LHCN-M2 (cell line): Measurements from ENCODE around the gene LAMB4. TPM values are rescaled to one million over a fixed set of nuclear protein-coding genes. Genes with fewer than 3 reads are reported as not detected.

Experiments used
- DNase-seq: peaks from one replicate; pipeline ENCODE4 v3.0.0-alpha.2; 2012; ENCODE audit warnings: low read depth
- total RNA-seq: library from RNA; depleted of rRNA; stranded (reverse); fragments of >200 nt; gene quantifications from 2 replicates; pipeline ENCODE4 v1.2.3, GENCODE V29; 2014

Gene LAMB4
- total RNA-seq, 1 experiment from 2014 or later, result not detected

DNA sequence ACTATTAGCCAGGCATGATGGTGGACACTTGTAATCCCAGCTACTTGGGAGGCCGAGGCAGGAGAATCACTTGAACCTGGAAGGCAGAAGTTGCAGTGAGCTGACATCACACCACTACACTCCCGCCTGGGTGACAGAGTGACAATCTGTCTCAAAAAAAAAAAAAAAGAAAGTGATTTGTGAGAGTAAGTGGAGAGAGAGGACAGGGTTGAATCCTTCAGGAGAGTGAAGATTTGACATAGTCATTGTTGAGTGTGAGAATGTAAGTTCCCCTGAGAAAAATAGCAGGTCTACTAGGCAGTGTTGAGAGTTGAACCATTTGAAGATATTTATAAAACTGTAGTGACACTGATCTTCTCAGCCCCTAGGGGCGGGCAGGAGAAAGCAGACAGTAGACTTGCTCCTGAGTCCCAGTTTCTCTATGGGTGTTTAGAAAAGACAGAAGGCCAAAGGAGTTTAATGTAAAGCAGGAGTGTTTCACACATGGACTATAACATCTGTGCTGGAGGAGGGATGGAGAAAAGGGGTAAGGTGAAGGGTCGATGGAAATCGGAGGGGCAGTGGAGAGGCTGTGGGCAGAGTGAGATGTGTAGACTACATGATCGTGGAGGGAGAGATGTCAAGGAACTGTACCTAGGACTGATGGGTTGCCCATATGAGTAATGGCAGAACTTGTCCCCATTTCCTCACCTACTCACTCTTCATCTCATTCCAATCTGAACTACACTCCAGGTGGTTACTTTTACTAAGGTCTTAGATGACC, 13.7 kb upstream of the LAMB4 start:
- no peak for DNase-seq

DNA sequence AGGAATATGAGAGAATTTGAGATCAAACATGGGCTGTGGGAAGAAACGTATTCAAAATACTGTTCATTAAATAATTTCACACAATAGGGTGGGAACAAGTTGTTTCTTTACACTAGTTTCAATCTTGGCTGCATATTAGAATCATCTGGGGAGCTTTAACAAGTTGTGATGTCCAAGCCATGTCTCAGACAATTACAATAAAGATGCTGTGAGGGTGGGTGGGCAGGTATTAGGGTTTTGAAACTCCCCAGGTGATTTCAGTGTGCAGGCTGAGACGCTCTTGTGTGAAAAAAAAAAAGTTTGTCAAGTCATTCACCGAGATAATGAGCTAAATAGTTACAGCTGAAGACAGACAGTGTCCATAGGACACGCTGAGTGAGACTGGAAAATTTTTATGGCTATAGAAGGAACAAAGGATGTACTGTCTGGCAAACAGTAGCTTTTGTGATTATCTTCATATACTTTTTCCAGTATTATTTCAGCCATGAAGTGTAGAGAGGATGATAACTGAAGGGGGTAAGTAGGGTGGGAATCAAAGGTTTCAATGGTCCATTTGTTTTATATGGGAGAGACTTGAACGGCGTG, 12.6 kb upstream of the LAMB4 start:
- no peak for DNase-seq

DNA sequence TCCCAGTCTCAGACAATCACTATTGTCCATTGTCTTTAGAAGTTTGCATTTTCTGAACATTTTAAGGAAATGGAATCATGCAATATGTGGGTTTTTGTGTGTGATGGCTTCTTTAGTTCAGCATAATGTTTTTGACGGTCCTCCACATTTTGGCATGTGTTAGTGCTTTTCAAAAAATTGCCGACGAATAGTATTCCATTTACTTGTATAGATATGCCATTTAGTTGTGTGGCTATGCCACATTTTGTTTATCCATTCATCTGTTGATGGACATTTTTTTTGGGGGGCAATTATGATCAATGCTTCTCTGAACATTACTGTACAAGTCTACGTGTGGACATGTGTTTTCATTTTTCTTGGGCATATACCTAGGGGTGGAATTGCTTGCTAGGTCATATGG, 12.0 kb upstream of the LAMB4 start:
- DNase-seq, result no peak

DNA sequence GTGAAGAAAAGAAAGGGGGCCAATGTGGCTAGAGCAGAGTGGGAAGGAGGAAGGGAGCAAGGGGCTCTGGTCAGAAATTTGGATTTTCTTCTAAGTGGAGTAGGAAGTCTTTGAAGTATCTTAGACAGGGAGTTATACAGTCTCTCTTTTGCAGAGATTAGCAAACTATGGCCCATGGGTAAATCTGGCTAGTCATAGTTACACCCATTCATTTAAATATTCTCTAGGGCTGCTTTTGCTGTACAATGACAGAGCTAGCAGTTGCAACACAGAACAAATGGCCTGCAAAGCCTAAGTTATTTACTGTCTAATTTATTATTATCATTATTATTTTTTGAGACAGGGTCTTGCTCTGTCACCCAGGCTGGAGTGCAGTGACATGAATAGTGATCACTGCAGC, 10.5 kb upstream of the LAMB4 start:
- DNase-seq, result no peak

DNA sequence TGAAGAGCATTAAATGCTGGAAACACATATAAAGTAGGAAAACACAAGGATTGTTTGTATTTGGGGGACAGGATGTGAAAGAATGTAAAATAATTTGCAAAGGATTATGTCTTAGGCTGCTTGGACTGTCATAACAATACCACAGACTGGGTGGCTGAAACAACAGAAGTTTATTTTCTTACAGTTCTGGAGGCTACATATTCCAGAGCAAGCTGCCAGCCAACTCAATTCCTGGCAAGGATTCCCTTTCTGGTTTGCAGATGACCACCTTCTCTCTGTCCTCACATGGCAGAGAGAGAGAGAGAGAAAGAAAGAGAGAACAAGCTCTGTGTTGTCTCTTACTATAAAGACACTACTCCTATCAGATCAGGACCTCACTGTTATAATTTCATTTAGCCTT, 8.8 kb upstream of the LAMB4 start:
- peak; percentile 36 for DNase-seq

DNA sequence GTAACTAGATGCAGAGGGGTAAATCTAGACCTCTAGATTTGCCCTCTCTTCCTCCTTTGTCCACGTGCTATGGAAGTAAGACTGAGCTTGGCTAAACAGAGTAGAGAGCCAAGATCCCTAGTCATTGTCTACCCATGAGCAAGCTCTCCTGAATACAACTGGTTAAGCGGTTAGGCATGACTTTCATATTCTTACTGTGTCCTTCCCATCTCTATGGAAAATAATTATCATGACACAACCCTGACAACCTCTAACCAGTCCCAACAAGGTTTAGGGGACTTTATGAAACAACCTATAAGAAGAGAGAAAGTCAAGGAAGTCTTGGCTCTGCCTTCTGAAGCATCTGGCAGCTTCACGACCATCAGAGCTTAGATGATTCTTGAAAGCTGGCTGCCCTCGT, 7.8 kb upstream of the LAMB4 start:
- DNase-seq, result no peak

DNA sequence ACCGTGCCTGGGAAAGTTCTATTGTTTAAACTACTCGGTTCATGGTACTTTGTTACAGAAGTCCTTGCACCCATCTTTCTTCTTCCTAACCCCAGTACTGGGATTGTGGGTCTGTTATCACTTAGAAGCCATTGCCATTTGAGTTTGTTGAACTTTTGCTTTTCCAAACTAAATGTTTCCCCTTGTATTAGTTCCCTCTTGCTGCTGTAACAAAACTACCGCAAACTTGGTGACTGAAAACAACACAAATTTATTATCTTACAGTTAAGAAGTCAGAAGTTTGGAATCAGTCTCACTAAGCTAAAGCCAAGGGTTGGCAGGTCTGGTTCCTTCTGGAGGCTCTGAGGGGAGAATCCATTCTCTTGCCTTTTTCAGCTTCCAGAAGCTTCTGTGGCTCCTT, 6.9 kb upstream of the LAMB4 start:
- no peak for DNase-seq

DNA sequence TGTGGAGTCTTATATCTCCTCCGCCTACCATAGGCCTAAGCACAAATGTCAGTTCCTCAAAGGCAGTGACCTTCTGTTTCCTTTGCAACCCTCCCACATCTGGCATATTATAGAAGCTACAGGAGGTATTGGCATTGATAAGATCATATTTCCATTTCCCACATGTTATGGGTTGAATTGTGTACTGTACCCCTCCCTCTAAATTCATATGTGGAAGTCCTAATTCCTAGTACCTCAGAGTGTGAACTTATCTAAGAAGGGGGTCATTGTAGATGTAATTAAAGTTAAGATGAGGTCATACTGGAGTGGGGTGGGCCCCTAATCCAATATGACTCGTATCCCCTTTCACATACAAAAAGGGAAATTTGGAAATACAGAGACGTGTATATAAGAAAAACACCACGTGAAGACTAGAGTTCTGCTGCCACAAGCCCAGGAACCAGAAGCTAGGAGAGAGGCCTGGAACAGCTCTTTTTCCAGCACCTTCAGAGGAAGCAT, 6.1 kb upstream of the LAMB4 start:
- DNase-seq, result no peak

DNA sequence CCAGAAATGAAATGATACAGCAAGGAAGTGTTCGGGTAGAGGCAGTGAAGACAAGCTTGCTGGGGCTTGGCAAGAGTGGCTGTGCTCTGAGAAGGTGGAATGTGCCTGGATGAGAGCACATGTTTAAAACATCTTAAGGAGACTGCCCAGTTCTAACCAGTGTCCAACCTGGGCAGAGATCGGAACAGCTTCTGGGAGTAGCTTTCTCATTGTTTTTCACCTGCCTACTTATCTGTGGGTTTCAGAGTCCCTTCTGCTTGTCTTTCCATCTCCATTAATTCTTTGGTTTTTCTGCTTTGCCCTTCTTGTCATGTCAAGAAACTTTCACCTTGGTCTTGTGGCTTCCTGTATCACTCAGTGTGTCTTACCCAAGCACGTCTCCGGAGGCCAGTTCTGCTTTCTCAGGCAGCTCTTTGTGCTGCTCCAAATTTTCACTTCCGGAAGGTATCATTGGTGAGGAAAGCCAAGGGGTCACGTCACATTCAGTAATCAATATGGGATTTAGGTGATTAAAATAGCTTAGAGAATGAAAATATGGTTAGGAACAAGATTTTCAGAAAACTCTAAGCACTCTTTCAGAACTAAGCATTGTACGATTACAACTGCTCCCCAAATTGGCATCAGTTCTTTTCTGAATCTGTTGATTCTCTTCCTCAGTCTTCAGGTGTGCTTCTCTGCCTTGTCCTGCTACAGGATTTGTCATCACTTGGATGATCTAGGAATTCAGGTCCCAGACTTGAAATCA, 5.5 kb upstream of the LAMB4 start:
- no peak for DNase-seq

DNA sequence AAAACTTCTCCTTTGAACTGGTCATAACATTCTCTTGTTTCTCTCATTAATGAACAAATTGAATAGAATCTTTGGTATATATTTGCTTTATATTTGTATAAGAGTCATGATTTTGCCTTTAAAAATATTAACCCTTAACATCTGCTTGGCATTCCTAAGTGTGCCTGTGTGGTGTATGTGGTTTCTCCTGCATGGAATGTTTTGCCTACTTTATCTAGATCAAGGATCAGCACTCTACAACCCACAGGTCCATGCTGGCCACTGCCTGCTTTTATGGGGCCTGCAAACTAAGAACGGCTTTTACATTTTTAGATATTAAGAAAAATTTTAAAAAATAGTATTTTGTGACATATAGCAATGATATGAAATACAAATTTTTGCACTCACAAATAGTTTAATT, 4.3 kb upstream of the LAMB4 start:
- DNase-seq, result no peak

DNA sequence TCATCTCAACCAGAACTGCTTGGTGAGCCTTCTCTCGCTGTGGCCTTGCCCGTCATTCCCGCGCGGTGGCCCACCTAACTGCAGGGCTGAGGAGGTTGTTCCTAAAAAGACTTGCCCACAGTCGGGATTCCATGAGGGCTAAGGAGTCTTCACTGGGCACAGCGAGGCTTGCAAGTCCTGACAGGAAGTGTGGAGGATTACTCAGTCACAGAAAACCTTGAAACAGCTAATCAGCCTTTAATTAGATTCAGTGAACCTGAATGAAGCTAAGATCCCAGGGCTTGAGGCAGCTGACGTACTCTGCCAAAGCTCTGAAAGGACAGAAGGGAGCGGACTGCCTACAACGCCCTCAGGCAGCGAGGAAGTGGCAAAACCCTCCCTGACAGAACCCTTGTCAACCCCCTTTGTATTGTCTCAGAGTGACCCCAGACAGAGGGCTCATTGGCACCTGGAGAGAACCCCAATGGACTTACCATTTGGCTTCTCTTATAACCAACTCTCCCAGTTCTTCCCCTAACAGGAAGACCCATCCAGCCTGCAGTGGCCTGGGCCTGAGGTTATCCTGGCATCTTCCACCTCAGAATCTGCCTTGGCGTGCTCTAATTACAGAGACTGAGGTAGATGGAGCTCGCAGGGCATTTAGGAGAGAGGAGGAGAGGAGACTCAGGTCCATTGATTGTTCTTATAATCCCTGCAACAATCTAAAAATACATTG, 2.5 kb upstream of the LAMB4 start:
- DNase-seq, result no peak

DNA sequence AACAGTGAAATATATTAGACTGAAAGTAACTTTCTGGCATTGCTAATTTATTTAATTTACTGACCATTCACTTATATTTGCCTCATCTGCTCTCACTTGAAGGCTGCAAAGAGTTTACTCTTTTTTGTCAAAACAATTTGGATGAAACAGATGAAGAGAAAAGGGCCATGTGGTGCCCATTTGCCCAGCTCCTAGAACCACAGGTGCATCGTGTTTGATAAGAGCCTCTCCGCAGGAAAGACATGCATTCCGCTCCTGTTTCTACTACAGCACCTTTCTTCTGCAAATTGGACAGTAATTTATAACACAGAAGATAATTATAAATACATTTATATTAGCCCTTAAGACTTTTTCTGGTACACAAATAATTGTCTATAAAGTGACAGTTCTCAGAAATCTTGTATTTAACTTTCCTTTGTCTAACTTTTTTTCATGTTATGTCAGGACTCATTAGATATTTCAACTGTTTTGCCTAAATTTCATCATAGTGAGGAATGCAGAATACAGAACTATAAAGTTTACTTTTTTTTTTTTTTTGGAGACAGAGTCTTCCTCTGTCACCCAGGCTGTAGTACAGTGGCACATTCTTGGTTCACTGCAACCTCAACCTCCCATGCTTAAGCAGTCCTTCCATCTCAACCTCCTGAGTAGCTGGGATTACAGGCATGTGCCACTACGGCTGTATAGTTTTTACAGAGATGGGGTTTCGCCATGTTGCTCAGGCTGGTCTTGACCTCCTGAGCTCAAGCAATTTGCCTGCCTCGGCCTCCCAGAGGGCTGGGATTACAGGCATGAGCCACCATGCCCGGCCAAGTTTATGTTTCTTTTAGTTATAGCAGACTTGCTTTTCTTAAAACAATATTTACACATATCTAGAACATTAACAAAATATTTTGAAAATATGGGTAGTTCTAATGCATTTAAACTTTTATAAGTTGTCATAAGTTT, 869 bp downstream of the LAMB4 start:
- no peak for DNase-seq

DNA sequence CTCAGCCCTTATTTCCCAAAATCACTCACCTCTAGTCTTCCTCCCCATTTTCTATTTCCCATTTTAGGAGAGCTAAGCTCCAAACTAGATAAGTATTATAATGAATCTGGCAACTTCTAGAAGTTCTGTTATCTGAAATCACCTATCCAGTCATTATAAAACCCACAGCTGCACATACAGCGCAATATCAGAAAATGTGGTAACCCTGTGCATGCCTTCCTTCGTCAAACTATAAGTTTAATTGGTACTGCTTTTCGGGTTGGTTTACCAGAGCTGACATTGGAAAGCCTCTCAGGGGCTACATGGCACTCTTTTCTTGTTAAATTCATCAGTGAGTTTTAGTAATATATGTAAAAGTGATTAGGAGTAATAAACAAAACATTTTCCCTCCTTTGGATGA, 1.6 kb downstream of the LAMB4 start:
- no peak for DNase-seq

DNA sequence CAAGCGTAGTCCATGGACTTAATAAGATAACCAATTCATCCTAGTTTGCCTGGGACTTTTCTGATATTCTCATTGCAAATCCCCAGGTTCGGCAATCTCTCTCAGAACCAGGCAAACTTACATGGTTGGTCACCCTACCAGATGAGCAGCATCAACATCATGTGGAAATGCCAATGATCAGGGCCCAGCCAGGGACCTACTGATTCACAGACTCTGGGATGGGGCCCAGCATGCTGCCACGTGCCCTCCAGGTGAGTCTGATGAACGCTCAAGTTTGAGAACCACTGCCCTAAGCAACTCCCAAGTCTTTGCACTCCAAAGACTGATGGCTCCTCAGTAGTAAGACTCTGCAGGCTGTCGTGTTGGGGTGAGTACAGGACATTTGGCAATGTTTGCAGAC, 2.7 kb downstream of the LAMB4 start:
- no peak for DNase-seq

DNA sequence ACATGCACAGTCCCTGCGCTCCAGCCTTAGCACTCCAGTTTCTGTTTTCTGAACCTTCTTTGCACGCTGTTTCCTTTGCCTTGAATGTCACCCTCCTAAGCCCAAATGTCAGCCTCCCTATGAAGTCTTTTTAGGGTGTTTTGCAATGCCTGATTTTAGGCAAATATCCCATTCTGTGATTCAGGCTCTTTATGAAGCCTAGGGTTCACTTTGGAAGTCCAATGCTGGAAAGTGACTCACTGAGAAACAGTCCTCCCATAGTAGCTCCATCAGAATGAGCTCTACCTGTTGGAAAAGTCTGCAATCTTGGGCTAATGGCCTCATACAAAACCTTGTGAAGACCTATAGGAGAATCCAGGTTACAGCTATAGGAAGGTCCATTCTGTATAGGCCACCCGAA, 5.3 kb downstream of the LAMB4 start:
- no peak for DNase-seq

DNA sequence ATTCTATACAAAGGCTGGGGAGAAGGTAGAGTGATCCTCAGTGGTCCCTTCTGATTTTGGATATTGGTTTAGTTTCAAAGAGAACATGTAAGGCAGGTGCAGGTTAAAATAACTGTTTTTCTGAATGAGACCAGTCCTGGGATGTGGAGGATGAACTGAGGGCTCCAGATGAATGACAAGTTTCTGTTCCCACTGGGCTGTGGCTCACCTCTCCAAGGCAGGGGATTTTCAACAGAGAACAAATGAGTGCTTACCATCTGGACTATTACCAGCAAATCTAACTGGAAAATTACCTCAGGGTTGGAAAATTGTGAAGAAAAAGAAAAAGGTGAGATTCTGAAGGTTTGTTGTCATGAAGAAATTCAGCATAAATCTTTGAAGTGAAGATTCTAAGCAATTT, 8.0 kb downstream of the LAMB4 start:
- no peak for DNase-seq

DNA sequence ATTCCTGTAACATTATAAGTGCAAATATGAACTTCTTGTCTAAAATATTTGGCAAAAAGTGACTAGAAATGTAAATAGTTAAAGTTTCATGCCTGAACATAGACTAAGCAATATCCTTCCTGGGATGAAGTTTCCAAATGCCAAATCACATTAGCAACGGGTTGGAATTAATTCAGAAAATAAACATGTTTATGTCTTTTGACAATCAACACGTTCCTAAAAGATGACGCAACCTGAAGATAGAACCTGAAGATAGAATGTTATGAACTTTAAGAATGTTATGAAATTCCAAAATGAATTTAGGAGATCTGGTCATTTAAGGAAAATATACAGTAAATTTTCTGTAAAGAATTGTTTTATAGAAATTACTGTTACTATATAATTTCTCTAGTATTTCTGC, 9.2 kb downstream of the LAMB4 start:
- DNase-seq, result no peak

DNA sequence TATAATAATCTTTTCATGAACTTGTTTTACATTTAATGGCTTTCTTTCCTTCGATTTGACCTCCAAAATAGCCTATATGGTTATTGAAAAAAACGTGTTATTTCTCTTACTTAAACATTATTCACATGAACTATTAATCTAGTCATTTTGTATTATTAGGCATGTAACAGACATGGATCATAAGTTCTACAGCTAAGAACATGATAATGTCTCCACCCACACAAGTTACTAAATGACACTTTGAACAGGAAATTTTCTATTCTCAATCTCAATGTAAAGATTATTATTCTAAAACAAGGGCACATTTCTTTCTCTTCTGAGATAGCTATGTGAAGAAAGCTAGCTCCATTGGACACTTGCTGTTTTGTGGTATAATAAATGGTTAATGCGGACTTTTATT, 10.0 kb downstream of the LAMB4 start:
- no peak for DNase-seq

DNA sequence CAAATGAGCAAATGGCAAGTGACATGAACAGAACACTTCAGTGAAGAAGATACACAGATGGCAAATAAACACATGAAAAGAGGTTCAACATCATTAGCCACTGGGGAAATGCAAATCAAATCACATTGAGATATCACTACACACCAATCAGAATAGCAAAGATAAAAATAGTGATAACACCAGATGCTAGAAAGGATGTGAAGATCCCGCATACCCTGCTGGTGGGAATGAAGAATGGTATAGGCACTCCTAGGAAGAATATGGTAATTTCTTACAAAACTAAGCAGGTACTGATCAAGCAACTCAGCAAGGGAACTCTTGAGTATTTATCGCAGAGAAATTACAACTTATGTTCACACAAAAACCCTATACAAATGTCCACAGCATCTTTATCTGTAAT, 11.2 kb downstream of the LAMB4 start:
- no peak for DNase-seq

DNA sequence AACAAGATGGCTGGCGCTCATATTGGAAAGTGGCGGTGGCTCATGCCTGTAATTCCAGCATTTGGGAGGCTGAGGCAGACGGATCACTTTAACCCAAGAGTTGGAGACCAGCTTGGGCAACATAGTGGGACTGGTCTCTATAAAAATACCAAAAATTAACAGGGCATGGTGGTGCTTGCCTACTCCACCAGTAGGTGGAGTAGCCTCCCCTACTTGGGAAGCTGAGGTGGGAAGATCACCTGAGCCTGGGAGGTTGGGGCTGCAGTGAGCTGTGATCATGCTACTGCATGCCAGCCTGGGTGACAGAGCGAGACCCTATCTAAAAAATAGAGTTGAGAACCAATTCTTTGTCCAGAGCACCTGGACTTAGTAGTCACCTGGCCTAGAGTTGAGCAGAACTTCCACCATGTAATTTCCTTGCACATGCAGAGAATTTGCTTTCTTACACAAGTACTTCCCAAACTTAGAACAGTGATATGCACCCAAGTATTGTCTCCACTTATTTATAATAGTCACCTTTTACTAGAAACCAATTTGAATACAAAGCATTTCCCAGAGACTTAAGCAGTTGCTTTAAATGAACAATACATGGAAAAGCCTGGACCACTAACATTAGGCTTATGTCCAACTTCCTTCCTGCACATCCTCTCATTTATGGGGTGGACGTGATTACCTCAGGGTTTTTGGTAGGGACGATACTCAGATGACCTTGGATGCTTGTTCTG, 15.9 kb downstream of the LAMB4 start:
- no peak for DNase-seq
